Measurements from ENCODE around the gene UGT1A7.
A peak's percentile ranks its signal among the peaks of the same experiment; 100 is the strongest.
"Not testable (repeated sequence)": the region's sequence is repeated elsewhere in the genome, so short reads cannot be mapped to it uniquely, and the experiment has no call there.

UGT1A7 gene

GRCh38 chr2:233684640-233685039, 2.9 kb downstream of the UGT1A7 start:
- DNase-seq = no peak

GRCh38 chr2:233686928-233687327, 5.2 kb downstream of the UGT1A7 start:
- DNase-seq = no peak

GRCh38 chr2:233688341-233688740, 6.6 kb downstream of the UGT1A7 start:
- no peak for DNase-seq

GRCh38 chr2:233689031-233689430, 7.3 kb downstream of the UGT1A7 start:
- DNase-seq = no peak

DNA sequence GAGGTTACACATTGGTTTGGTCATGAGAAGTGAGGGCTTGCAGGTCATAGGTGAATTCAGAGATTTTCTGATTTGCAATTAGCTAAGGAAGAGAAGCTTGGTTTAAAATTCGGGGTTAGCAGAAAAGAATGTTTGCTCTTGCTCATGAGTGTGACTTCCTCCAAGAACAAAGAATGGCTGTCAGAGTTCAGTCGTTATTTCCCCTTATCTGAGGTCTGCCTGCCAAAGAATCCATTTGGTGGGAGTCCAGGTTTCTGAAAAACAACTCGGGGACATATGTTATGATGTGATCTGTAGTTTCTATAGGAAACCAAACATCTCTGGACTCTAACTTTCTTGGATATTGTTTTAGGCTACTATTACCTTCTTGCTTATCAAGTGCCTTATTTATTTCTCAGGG, 7.8 kb downstream of the UGT1A7 start:
- DNase-seq = no peak

DNA sequence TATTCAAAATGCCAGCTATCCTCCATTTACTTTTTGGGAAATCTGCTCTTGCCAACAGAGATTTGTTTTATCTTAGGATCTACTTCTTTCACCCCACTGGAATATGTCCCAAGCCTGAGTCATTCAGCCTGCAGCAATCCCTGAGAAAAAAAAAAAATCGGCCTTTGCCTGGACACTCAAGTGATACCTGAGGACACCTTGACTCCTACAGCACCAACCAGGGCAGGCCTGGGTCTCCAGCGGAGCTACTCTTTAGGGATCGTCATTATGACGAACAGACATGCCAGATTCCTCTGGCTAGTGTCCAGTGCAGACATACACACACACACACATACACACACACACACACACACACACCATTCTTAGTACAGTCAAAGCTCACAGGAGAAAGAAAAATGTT, 8.7 kb downstream of the UGT1A7 start:
- no peak for DNase-seq

- DNase-seq = no peak
Measured at GRCh38 chr2:233691443-233692433, 10.0 kb downstream of the UGT1A7 start.

- no peak for DNase-seq
Measured at GRCh38 chr2:233692648-233693047, 10.9 kb downstream of the UGT1A7 start, which contains the start of gene UGT1A6. Gene UGT1A6, plus strand, starts transcription at chr2:233692890. Its CDS starts 115 bp downstream, at chr2:233693005.

DNA sequence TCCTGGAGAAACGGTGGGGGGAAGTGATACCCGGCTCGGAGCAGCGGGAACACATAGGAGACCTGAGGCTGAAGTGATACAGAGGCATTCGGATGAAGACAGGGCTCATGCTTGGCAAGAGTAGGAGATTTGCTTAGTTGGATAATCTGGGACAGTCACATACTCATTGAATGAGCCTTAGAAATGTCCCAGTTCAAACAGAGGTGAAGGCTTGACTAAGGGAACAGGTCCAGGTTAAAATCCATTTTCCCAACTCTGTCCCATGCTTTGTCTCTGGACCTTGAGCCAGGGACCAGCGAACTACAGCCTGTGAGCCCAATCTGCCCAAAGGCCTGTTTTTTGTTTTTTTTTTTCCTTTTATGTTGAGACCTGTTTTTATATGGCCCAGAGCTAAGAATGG, 12.3 kb downstream of the UGT1A7 start:
- DNase-seq = no peak

DNA sequence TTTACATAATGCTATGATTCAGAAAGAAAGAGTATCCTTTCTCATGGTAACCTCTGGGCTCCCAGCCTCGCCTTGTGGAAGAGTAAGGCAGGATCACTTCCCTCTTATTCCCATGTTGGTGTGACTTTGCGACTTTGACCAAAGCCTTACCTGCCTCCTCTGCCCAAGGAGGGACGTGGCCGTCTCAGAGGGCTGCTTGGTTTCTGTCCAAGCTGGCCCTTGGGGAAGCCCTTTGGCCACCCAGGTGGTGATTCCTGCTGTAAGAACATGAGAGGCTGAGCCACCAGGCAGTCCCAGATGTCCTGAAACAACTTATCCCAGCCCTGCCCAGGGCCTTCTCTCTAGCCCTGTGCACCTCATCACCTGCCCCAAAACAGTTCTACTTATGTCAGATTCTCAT, 17.0 kb downstream of the UGT1A7 start:
- DNase-seq = no peak

- no peak for DNase-seq
Measured at GRCh38 chr2:233699424-233700027, 17.8 kb downstream of the UGT1A7 start.

GRCh38 chr2:233700028-233700635, 18.4 kb downstream of the UGT1A7 start:
- no peak for DNase-seq

DNA sequence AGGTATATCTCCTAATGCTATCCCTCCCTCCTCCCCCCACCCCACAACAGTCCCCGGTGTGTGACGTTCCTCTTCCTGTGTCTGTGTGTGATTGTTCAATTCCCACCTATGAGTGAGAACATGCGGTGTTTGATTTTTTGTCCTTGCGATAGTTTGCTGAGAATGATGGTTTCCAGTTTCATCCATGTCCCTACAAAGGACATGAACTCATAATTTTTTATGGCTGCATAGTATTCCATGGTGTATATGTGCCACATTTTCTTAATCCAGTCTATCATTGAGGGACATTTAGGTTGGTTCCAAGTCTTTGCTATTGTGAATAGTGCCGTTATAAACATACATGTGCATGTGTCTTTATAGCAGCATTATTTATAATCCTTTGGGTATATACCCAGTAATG, 19.1 kb downstream of the UGT1A7 start:
- DNase-seq = not testable (repeated sequence)

GRCh38 chr2:233702238-233702637, 20.5 kb downstream of the UGT1A7 start:
- no peak for DNase-seq

GRCh38 chr2:233705911-233706506, 24.3 kb downstream of the UGT1A7 start:
- DNase-seq = no peak

DNA sequence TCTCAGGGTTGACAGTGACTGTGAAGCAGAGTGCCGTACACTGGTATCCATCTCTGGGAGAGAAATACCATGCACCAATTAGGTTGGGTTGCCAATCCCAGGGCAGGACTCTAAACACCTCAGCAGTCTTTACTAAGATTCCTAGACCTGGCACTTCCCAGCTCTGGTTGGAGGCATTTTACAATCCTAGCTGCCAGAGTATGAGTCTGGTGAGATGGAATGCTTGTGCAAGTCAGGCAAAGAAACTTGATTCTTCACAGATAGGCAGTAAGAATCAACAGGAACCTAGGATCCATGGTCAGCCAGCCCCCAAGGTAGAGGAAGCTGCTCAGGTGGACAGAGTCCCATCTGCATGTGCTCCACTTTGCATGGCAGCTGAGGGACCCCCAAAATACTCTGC, 25.0 kb downstream of the UGT1A7 start:
- no peak for DNase-seq

GRCh38 chr2:233707940-233708644, 26.4 kb downstream of the UGT1A7 start:
- no peak for DNase-seq

- no peak for DNase-seq
Measured at GRCh38 chr2:233708942-233709341, 27.2 kb downstream of the UGT1A7 start.

GRCh38 chr2:233711312-233712008, 29.8 kb downstream of the UGT1A7 start:
- DNase-seq = peak; percentile 32

DNA sequence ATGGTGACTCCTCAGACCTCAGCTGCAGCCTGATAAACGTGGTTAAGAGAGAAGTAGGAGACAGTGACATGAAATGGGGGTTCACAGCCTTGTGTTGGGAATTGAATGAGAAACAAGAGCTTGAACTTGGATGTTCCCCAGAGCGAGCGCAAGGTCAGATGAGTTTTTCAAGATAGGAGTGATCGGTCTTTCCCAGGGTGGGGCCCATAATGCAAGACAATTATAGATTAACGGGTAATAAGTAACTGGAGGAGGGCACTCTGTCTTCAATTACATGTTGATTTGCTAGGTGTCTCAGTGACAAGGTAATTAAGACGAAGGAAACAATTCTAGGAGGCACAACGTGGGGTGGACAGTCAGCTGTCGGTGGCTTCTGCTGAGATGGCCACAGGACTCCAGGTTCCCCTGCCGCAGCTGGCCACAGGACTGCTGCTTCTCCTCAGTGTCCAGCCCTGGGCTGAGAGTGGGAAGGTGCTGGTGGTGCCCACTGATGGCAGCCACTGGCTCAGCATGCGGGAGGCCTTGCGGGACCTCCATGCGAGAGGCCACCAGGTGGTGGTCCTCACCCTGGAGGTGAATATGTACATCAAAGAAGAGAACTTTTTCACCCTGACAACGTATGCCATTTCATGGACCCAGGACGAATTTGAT, 31.0 kb downstream of the UGT1A7 start, which contains the start of gene UGT1A5:
UGT1A5 (plus strand) TSS at position 297 of the 651 bp plus-strand sequence; CDS start at position 382, 85 bp downstream.
- DNase-seq = no peak

- DNase-seq = no peak
Measured at GRCh38 chr2:233713262-233713615, 31.5 kb downstream of the UGT1A7 start.
